Aorta (tissue), 5 donors: ENCODE measurements around the gene PDCD10. TPM values are rescaled to one million over a fixed set of nuclear protein-coding genes. Genes with fewer than 3 reads are reported as not detected.
A peak's percentile ranks its signal among the peaks of the same experiment; 100 is the strongest.

ENCODE experiments used
- ATAC-seq: fragments of 200-7000 bp; cut with Tn5 transposase; one replicate; pipeline ENCODE4 v1.9.1; 2022; ENCODE audit warnings: moderate library complexity; ENCODE audit not compliant: low FRiP score
- DNase-seq, 2 donors: peaks; one replicate each; pipeline ENCODE4 v3.0.0-alpha.2; 2020
- H3K27ac ChIP-seq, 2 donors: one replicate each; pipeline ENCODE4 v1.5.1; 2013; ENCODE audit warnings: low read length in 2 of 2, mild to moderate bottlenecking in 2 of 2, moderate library complexity in 2 of 2, control low read depth in 1 of 2, inconsistent platforms in 1 of 2, low read depth in 1 of 2
- H3K27me3 ChIP-seq, 2 donors: one replicate each; pipeline ENCODE4 v1.6.1; 2013; ENCODE audit warnings: control low read depth in 1 of 2, low read length in 1 of 2, mild to moderate bottlenecking in 1 of 2, moderate library complexity in 1 of 2; ENCODE audit not compliant: insufficient read depth in 2 of 2, control insufficient read depth in 1 of 2
- H3K36me3 ChIP-seq, 2 donors: one replicate each; pipeline ENCODE4 v1.6.1; 2013; ENCODE audit warnings: control low read depth in 1 of 2, low read length in 1 of 2, mild to moderate bottlenecking in 1 of 2; ENCODE audit not compliant: insufficient read depth in 2 of 2, control insufficient read depth in 1 of 2
- H3K4me1 ChIP-seq, 2 donors: one replicate each; pipeline ENCODE4 v1.6.1; 2013; ENCODE audit warnings: low read length in 2 of 2, control low read depth in 1 of 2, mild to moderate bottlenecking in 1 of 2, moderate library complexity in 1 of 2; ENCODE audit not compliant: insufficient read depth in 2 of 2, control insufficient read depth in 1 of 2
- H3K4me3 ChIP-seq, 2 donors: one replicate each; pipeline ENCODE4 v1.5.1; 2013; ENCODE audit warnings: low read length in 2 of 2, control low read depth in 1 of 2, mild to moderate bottlenecking in 1 of 2
- H3K9me3 ChIP-seq: one replicate; pipeline ENCODE4 v1.6.1; 2013; ENCODE audit warnings: mild to moderate bottlenecking, low read length; ENCODE audit not compliant: control insufficient read depth
- WGBS, 2 donors: extraction: QIAGEN DNeasy Blood & Tissue Kit; methylation state at CpG; one replicate each; pipeline ENCODE4 v1.1.7; 2013; 5-methylcytosine and 5-hydroxymethylcytosine counted together
- intact Hi-C, 2 donors: fragments of 100-400 bp; cut with DNase I; formaldehyde crosslinking; loops; one replicate each; pipeline versions ENCODE4 v1.14.2 to v1.15.0; 2022
- long read RNA-seq, 2 donors: library from polyadenylated mRNA; unstranded; transcript quantifications; one replicate each; pipeline ENCODE4 v2.0.0, GENCODE V29; 2020 to 2021
- polyA plus RNA-seq, 2 donors: library from polyadenylated mRNA; stranded (reverse); fragments of 200-250 nt; gene quantifications; one replicate each; pipeline ENCODE4 v1.2.3, GENCODE V29; 2013
- total RNA-seq, 2 donors: library from RNA; stranded (reverse); fragmentation: NEBNext Ultra II Directional; extraction: Animal tissue kit (Norgen Biotek cat#: 25700); gene quantifications; one replicate each; pipeline ENCODE4 v1.2.1, GENCODE V29; 2021
- donor health status: healthy with polysubstance abuse.
- donor health status: Bipolar disorder and iron deficiency.
- donor health status: DM: no; HTN: no; CAD: no.
- donor health status: DM: no; HTN: no; CAD: no.
- donor health status: DM: yes; HTN: yes; CAD: no.

The PDCD10 gene
- 10 to 100 TPM; 45.2 to 54.5 TPM for total RNA-seq
- polyA plus RNA-seq, result 10 to 100 TPM; 45.4 to 85.0 TPM
- long read RNA-seq, donor 1, transcript PDCD10-208 (9 exons, 1,360 nt), result minor isoform, 27 of 98 reads
- long read RNA-seq, donor 1, transcript PDCD10-218 (8 exons, 1,276 nt), result major isoform, 55 of 98 reads
- long read RNA-seq, donor 1, partial matches to known transcripts, result 10 of 98 reads
- long read RNA-seq, donor 1, other reads (novel, unspliced or antisense), result 5 of 98 reads
- long read RNA-seq, donor 2, transcript PDCD10-208 (9 exons, 1,360 nt), result minor isoform, 8 of 27 reads
- long read RNA-seq, donor 2, transcript PDCD10-218 (8 exons, 1,276 nt), result major isoform, 17 of 27 reads
- long read RNA-seq, donor 2, partial matches to known transcripts, result 1 of 27 reads
- long read RNA-seq, donor 2, other reads (novel, unspliced or antisense), result 1 of 27 reads

DNA sequence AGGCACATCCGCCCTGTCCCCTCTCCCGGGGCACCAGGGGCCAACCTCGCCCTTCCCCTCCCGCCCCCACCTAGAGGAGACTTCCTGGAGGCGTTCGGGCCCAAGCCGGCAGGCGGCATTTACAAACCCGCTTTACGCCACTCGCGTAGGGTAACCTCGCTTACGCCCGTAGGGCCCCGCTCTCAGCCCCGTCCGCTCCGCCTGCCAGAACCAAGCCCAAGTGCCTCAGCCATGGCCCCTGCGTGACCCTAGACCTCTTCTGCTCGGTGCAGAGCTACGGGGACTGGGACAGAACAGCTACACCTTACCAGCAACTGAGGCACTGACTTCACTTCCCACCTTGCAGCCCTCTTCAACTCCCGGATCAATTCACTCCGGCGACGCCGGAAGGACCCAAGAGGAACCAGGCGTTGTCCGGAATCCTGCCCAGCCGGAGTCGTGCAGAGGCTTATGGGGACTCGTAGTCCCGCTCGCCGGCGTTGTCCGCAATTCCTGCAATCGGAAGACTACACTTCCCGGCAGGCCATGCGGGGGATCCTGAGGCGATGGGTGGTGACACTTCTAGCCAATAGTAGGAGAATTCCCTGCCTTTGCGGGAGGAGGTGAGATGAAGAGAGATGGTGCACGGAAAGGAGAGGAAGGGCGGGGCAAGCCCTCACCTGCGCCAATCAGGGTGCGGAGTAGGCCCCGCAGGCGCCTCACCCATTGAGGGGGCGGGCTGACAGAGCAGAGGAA is at the start of gene PDCD10:
Gene PDCD10 (minus strand): TSS at position 395 of the 735 bp plus-strand sequence. CDS start 14,735 bp downstream, outside the sequence.
- Histone ChIP-seq H3K27ac (peak within 1 kb of the TSS; percentile 29 to 91), H3K4me3 (peak within 1 kb of the TSS; percentile 81), H3K27me3 (no peaks in the 10 kb centered on the region), H3K9me3 (no peaks in the 10 kb centered on the region), H3K4me1 (no peaks in the 10 kb centered on the region), H3K36me3 (no peaks in the 10 kb centered on the region)
- DNase-seq (peak; percentile 99), ATAC-seq (peak; percentile 99)
- intact Hi-C loops, result loop anchor here (1.0 to 5.0 kb wide), 3 partner anchors 78 to 148 kb away; no protein-coding TSS in a partner anchor
- WGBS, 2 donors, result 0% methylated on average over 47 to 49 of the region's 49 CpGs

DNA sequence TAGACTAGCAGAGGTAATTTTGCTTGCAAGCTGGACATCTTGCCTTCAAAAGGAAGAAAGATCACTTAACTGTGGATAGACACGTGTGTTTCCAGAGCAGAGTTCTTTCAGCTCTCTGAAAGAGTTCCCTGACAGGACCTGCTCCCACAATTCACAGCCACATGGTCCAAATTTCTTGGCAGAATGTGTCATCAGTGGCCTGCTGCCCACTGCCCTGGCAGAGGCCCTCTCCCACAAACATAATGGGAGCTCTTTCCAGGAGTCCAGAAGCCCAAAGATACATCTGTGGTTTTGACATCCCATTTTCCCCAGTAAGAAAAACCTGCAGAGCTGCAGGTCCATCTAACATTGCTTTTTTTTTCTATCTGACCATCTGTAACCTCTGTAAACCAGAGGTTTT is 49.1 kb upstream of the PDCD10 start:
- Histone ChIP-seq H3K9me3 (no peaks in the 10 kb centered on the region), H3K36me3 (no peaks in the 10 kb centered on the region), H3K4me3 (no peak overlapping the region), H3K4me1 (peaks cover 0 to 2% of the 10 kb centered on the region in 2 donors), H3K27ac (no peak overlapping the region), H3K27me3 (no peaks in the 10 kb centered on the region)
- peak; percentile 41 for ATAC-seq
- intact Hi-C loops, result no loop called here
- 2 to 7% methylated on average over 1 of the region's 1 CpG for WGBS, 2 donors
- peak in 1 of 2 donors; percentile 75 for DNase-seq

DNA sequence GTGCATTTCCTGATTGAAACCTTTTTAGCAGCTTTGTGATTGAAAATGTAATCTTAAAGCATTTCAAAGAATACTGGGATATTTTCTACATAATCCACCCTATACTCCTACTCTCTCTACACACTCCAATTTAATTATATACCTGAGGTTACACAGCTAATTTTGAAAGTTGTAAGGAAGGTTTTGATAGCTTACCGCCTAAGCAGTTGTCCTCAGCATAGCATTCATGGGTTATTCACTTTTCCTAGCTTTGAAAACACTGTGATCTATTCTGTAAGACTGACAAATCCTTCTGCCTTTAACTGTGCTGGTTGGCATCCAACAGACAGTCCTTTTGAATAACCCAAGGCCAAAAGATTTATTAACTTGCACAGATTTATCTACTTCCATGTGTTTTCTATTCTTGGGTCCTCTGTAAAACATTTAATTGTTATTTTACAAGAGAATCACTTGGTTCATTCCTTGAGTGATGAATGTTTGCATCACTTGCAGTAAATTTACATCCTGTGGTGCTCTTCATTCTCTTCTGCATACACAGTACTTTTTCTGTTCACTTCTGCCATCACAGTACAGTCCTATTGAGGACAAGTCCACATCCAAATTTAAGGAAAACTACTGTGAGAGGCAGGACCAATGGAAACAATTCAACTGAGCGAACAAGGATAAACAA is 45.7 kb upstream of the PDCD10 start:
- DNase-seq (no peak), ATAC-seq (no peak)
- intact Hi-C loops, result no loop called here
- Histone ChIP-seq H3K27ac (no peak overlapping the region), H3K4me1 (peaks cover 0 to 2% of the 10 kb centered on the region in 2 donors), H3K9me3 (peaks cover 4% of the 10 kb centered on the region), H3K27me3 (no peaks in the 10 kb centered on the region), H3K36me3 (no peaks in the 10 kb centered on the region), H3K4me3 (no peak overlapping the region)
- 95 to 99% methylated on average over 2 of the region's 2 CpGs for WGBS, 2 donors

DNA sequence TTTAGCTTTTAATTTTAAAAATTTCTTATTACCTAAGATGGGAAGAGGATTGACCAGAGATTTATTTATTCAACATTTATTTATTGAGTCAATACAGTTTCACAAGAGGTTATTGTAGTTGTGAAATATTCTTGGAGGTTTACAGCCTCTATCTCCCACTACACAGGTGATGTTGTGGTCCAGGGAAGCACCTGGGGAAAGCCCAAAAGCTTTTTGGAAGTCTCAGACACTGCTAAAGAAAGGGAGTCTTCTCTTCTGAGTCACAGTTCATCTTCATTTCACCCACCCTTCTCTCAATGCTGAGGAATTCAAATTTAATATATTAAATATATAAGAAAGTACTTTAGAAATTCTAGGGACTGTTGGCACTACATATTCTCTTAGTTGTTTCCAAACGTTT is 42.7 kb upstream of the PDCD10 start:
- Histone ChIP-seq H3K27me3 (no peaks in the 10 kb centered on the region), H3K4me1 (no peaks in the 10 kb centered on the region), H3K36me3 (no peaks in the 10 kb centered on the region), H3K9me3 (peaks cover 4% of the 10 kb centered on the region), H3K4me3 (no peak overlapping the region), H3K27ac (no peak overlapping the region)
- no peak for ATAC-seq
- 68 to 76% methylated on average over 1 of the region's 1 CpG for WGBS, 2 donors
- DNase-seq, result no peak
- intact Hi-C loops, result no loop called here

DNA sequence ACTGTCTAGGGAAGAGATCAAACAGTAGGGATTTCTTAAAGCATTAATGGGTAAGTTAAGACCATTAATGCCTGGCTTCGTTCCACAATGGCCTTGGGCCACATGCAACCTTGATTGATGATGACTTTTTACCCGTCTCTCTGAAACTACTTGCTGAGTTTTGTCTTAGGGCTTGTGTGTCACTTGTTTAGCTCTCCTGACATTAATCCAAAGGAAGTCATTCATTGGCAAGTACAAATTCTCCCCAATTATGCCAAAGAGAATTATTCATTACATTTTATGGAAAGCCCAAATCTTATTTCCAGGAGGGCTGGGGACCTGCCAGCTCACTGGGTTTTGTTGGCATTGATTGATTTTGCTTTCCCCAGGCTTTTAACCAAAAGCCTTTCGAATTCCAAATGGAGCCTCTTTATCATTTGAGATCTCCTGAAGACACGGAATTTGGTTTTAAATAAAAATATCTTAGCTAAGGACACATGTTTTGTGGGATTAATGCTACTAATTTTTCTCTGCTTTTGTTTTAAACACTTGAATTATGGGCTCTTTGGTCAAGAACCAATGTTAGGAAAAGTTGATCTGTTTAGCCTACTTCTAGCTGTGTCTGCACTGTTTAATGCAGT is 41.5 kb upstream of the PDCD10 start:
- no peak overlapping the region for H3K27ac ChIP-seq
- ATAC-seq (no peak), DNase-seq (no peak)
- H3K36me3 ChIP-seq, result no peaks in the 10 kb centered on the region
- H3K4me1 ChIP-seq, result no peaks in the 10 kb centered on the region
- 9 to 14% methylated on average over 4 of the region's 4 CpGs for WGBS, 2 donors
- peaks cover 4% of the 10 kb centered on the region for H3K9me3 ChIP-seq
- intact Hi-C loops, result no loop called here
- no peak overlapping the region for H3K4me3 ChIP-seq
- H3K27me3 ChIP-seq, result no peaks in the 10 kb centered on the region

DNA sequence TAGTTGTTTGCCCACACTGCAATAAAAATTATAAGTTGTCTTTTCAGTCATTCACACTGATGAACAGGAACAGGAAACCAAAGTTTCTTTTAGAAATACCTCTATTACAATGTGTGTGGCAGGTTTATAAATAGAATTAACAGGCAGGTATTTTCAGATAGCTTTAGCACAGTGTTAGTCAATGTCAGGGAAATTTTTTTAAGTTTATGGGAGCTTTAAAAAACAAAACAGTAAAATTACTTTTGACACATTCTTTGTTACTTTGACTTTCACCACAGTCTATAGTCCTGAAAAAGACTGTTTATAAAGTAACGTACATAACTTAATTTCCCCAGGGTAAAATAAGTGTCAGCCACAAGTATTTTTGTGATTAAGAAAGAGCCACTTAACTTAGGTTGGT is 38.9 kb upstream of the PDCD10 start:
- DNase-seq (no peak), ATAC-seq (no peak)
- Histone ChIP-seq H3K4me1 (no peaks in the 10 kb centered on the region), H3K27ac (no peak overlapping the region), H3K9me3 (peaks cover 4% of the 10 kb centered on the region), H3K27me3 (no peaks in the 10 kb centered on the region), H3K36me3 (no peaks in the 10 kb centered on the region), H3K4me3 (no peak overlapping the region)
- intact Hi-C loops, result no loop called here
- 42 to 52% methylated on average over 1 of the region's 1 CpG for WGBS, 2 donors

DNA sequence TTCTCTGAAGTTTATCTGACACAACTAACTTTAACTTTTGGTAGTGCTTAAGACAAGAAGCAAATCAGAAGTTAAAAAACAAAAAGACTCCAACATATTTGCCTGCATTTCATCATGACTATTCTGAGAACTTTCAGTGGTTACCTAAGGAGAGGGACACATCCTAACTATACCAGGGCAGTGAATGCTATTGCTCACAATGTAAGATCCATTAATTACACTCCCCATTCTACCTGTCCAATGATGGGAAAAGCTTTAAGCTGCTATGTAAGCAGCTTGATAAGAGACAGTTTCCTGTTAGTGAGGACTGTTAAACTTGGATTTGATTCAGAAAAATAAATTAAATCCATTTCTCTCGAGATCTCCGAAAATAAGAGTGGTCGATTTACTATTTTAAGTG is 38.3 kb upstream of the PDCD10 start:
- Histone ChIP-seq H3K27me3 (no peaks in the 10 kb centered on the region), H3K9me3 (peaks cover 2% of the 10 kb centered on the region), H3K4me3 (no peak overlapping the region), H3K27ac (no peak overlapping the region), H3K4me1 (no peaks in the 10 kb centered on the region), H3K36me3 (no peaks in the 10 kb centered on the region)
- DNase-seq, result no peak
- intact Hi-C loops, result no loop called here
- ATAC-seq, result no peak
- 10 to 13% methylated on average over 3 of the region's 3 CpGs for WGBS, 2 donors

DNA sequence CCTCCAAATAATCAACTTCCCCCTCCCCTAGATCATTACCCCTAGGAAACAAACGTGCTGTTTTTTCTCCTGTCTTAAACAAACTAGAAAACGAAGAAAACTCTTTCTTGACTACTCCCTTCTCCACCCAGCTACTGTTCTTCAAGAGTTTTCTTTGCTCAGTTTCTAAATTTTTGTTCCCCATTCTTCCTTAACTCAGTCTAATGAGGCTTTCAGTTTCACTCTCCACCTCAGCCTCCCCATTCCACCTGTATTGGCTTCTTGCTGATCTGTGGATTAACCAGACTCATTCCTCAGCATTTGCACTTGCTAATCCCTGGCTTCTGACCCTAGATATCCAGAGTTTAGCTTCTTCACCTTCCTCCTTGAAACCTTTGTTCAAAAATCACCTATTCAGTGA is 27.6 kb upstream of the PDCD10 start:
- H3K36me3 ChIP-seq, result no peaks in the 10 kb centered on the region
- H3K4me3 ChIP-seq, result no peak overlapping the region
- H3K4me1 ChIP-seq, result peaks cover 0 to 1% of the 10 kb centered on the region in 2 donors
- intact Hi-C loops, result no loop called here
- H3K27me3 ChIP-seq, result no peaks in the 10 kb centered on the region
- WGBS, 2 donors, result 47 to 59% methylated on average over 2 of the region's 2 CpGs
- DNase-seq (no peak), ATAC-seq (no peak)
- H3K27ac ChIP-seq, result no peak overlapping the region
- no peaks in the 10 kb centered on the region for H3K9me3 ChIP-seq
